GM19397 (cell line): Measurements from ENCODE around the gene ELK3.

Source experiments
- ATAC-seq: cut with Tn5 transposase; IDR thresholded peaks from one replicate; pipeline ENCODE4 v1.9.1; 2021; ENCODE audit warnings: mild to moderate bottlenecking, moderate library complexity; ENCODE audit not compliant: unreplicated experiment

The ELK3 gene

GRCh38 chr12:96234591-96235483 lies 40.7 kb downstream of the ELK3 start:
- no peak for ATAC-seq

DNA sequence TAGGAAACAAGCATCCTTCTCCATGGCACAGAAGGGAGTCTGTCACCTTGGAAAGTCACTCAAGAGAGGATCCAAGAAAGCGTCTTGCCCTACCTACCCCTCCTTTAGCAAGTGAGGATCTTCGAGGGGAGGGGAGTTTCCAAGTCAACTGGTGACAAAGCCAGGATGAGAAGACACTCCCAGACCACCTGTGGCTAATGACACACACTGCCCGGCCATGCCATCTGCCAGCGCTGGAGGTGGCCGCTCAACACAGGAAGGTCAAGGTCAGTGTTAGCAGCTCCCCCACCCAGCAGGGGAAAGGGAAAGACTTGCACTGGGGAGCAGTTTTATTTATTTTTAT lies 41.3 kb downstream of the ELK3 start:
- ATAC-seq = no peak

DNA sequence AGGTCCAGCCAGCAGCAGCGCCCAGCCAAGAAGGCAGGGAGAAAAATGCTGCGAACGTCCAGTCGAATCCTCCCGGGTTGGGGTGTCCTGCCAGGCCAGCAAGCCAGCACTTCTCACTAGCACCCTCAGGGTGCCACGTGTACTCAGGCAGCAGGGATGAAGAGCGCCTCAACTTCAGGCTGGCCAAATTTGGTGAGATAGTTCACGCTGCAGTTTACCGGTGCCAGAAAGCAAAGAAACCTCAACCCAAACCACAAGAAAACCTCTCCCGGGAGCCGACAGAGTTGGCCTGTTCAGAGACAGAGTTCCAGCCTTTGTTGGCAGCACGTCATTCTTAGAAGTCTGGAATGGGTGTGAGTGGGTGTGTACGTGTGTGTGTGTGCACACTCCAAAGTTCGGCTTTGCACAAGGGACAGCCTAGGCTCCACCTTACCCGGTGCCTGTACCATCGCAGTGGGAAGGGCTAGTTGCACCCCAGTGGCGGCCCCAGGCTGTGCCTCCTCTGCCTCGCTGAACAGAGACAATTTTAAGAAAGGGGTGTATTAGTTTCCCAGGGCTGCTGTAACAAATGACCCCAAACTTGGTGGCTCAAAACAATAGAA lies 42.1 kb downstream of the ELK3 start:
- ATAC-seq = no peak

DNA sequence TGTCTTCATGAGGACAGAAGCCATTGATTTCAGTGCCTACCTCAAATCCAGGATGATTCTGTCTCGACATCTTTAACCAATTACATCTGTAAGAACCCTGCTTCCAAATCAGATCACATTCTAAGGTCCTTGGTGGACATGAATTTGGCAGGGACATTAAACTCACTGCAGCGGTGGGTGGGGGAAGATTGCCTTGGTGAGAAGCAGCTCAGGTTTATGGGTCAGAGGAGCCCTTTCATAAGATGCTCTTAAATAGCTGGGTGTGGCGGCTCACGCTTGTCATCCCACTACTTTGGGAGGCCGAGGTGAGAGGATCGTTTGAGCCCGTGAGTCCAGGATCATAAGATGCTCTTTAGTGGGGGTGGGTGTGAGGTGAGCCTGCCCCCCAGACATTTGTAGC lies 42.9 kb downstream of the ELK3 start:
- no peak for ATAC-seq

GRCh38 chr12:96237465-96238077 lies 43.4 kb downstream of the ELK3 start:
- ATAC-seq = no peak

- ATAC-seq = no peak
These were observed 44.3 kb downstream of the ELK3 start for GRCh38 chr12:96238336-96239047.

- no peak for ATAC-seq
These were observed 45.8 kb downstream of the ELK3 start for GRCh38 chr12:96239711-96240635.

DNA sequence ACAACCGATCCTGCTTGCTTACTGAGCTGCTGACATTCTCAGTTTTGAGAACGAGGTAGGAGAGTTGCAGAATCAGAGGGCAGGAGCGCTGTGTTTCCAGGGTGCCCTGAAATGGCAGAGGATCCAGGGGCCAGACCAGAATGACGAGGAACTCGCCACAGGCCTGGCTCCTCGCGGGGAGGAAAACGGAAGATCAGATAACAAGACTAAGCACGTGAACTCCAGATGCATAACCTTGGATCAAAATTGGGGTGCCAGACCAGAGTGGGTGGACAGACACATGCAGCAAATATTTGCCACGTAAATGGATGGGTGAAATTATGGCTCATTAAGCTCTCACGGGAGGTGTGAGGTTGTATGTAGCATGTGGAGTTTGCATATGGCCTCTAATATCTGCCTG lies 46.5 kb downstream of the ELK3 start:
- no peak for ATAC-seq

GRCh38 chr12:96241431-96241830 lies 47.3 kb downstream of the ELK3 start:
- ATAC-seq = no peak

- no peak for ATAC-seq
These were observed 47.7 kb downstream of the ELK3 start for GRCh38 chr12:96241846-96242256.

- no peak for ATAC-seq
These were observed 48.4 kb downstream of the ELK3 start for GRCh38 chr12:96242597-96242996.

- no peak for ATAC-seq
These were observed 50.7 kb downstream of the ELK3 start for GRCh38 chr12:96244826-96245225.

DNA sequence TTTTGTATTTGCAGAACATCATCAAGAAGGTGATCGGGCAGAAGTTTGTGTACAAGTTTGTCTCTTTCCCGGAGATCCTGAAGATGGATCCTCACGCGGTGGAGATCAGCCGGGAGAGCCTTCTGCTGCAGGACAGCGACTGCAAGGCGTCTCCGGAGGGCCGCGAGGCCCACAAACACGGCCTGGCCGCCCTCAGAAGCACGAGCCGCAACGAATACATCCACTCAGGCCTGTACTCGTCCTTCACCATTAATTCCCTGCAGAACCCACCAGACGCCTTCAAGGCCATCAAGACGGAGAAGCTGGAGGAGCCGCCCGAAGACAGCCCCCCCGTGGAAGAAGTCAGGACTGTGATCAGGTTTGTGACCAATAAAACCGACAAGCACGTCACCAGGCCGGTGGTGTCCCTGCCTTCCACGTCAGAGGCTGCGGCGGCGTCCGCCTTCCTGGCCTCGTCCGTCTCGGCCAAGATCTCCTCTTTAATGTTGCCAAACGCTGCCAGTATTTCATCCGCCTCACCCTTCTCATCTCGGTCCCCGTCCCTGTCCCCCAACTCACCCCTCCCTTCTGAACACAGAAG lies 52.8 kb downstream of the ELK3 start:
- ATAC-seq = no peak

- no peak for ATAC-seq
These were observed 53.4 kb downstream of the ELK3 start for GRCh38 chr12:96247563-96247962.

DNA sequence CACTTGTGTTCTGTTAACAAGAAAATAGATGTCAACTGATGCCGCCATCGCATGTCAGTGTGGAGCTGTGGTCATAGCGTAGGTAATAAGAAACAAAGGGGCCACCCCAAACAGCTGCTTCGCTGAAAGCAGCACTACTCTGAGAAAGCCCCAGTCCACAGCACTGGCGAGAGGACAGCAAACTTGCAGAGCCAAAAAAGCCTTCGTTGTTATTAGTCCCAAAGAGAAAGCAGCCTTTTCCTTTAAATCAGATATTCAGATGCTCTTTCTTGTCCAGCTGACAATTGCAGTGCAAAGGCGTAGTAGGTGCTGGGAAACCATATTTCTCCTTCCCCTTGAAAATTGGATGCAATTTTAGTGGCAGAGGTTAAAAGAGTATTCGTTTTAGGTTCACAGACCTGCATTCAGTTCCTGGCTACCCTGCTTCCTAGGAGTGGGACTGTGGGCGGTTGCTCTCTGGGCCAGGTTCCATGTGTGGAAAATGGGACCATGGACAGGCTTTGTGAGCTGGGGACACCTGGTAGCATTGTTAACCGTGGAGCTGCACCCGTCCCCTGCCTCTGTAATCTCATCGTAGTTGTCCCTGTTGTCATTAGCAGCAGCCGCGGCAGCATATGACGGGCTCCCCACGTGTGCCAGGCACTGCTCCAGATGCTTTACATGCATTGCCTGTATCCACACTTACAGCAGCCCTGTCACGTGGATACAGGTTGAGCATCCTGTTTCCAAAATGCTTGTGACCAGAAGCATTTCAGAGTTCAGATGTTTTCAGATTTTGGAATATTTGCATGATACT lies 54.2 kb downstream of the ELK3 start:
- ATAC-seq = no peak

- ATAC-seq = no peak
These were observed 55.3 kb downstream of the ELK3 start for GRCh38 chr12:96249196-96250118.

- no peak for ATAC-seq
These were observed 56.0 kb downstream of the ELK3 start for GRCh38 chr12:96250119-96250685.

- ATAC-seq = no peak
These were observed 60.9 kb downstream of the ELK3 start for GRCh38 chr12:96255077-96255476.
